ENCODE results near the gene PFDN4.

DNA sequence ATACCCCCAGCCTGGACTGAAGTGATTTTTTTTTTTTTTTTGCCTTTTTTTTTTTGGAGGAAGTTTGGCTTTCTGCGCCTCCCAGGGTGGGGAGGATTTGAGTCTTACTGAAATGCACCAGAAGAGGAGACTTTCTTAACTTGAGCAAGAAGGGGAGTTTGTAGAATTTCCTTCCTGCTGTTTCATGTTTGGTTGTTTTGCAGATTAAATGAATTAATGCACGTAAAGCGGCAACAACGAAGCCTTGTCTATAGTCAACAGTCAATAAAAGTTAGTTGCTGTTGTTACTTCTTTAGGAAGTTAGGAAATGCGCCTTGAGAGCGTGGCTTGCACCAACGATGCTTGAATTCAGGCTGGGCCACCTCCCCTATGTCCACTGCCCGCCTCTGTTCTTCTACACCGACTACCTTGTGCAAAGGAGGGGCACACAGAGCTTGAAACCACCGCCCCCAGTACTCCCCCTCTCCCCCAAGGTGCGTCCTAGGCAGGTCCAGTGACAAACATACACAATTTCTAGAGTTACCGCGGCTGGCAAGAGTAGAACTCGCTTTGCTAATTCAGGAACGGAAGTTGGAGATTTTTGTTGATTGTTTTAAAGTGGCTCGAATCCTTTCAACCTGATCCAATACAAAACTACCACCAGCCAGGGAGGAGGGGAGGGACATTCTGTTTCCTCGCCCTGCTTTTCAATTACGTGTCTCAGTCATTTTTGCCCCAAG is 33.3 kb upstream of the PFDN4 start:
- no peak for TF ChIP-seq ZFP3 (CRISPR knock-in tag; IDR thresholded peaks at IDR 0.05)
- TF ChIP-seq PPARA (CRISPR knock-in tag; IDR thresholded peaks at IDR 0.05; ENCODE audit: borderline replicate concordance) = no peak
- TF ChIP-seq ZC3H10 (CRISPR knock-in tag; IDR thresholded peaks at IDR 0.05) = no peak
- no peak for TF ChIP-seq ZNF70 (CRISPR knock-in tag; IDR thresholded peaks at IDR 0.05)
- no peak for TF ChIP-seq RARB (CRISPR knock-in tag; IDR thresholded peaks at IDR 0.05)
- TF ChIP-seq BACH2 (CRISPR knock-in tag; IDR thresholded peaks at IDR 0.05; ENCODE audit: borderline replicate concordance) = no peak
- no peak for TF ChIP-seq CSDC2 (CRISPR knock-in tag; IDR thresholded peaks at IDR 0.05)
- no peak for TF ChIP-seq ZFP30 (CRISPR knock-in tag; IDR thresholded peaks at IDR 0.05)

Data from SK-N-SH treated with all-trans-retinoic acid at 6 μM for 48 hours (cell line).